GM18868 (cell line): ENCODE results near the gene HOXD3.

ENCODE experiments used
- ATAC-seq: cut with Tn5 transposase; IDR thresholded peaks from one replicate; pipeline ENCODE4 v1.9.1; 2021; ENCODE audit warnings: mild to moderate bottlenecking, moderate library complexity; ENCODE audit not compliant: unreplicated experiment

HOXD3 gene

GRCh38 chr2:176156807-176157498 is at the start of gene HOXD3:
Gene HOXD3, plus strand, starts transcription at chr2:176157307. Its CDS starts 11,808 bp downstream, at chr2:176169115.
- ATAC-seq: no peak

- no peak for ATAC-seq
Observed at GRCh38 chr2:176107731-176108181, 49.4 kb upstream of the HOXD3 start.

- ATAC-seq: no peak
Observed at GRCh38 chr2:176109192-176109901, 47.8 kb upstream of the HOXD3 start.

GRCh38 chr2:176109946-176110345 is 47.2 kb upstream of the HOXD3 start:
- ATAC-seq: no peak

GRCh38 chr2:176110415-176111308 is 46.4 kb upstream of the HOXD3 start:
- no peak for ATAC-seq

DNA sequence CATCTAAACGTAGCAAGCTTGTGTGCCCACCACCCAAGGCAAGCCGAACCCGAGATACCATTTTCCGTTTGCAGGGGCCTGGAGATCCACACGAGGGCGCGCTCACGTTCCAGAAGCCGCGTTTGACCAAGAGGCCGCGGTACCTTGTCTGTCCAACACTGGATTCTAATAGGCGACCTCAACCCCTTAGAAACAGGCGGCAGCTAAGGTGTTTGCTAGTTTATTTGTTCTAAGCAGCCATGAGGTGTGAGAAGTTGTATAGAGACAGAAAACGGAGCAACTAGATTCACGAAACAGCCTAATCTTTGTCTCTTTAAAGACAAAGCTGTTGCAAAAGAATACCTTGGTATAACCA is 45.8 kb upstream of the HOXD3 start:
- peak; percentile 61 for ATAC-seq

DNA sequence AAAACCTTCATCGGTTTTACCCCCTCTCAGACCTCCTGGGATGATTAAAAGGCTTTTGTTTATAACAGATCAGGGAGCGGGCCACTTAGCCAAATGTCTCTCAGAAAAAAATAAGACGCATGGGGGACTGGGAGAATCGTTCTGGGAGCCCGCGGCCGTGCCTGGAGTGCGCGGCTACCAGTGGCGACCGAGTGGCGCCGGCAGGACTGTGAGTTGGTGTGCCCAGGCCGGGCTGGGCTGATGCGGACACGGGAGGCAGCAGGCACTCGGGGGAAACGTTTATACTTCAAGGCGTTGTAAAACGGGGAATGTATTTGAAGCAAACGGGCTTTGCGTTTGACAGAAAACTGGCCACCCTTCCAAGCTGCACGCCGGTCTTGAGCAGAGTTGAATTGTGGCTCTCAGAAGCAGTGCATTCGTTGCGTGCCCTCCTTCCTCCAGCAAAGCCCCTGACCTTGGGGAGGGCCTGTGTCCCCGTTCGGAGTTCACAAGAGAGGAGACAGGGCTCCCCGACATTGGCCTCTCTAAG is 45.2 kb upstream of the HOXD3 start:
- no peak for ATAC-seq

- ATAC-seq: no peak
Observed at GRCh38 chr2:176112375-176113302, 44.5 kb upstream of the HOXD3 start.

- ATAC-seq: no peak
Observed at GRCh38 chr2:176114120-176114929, 42.8 kb upstream of the HOXD3 start.

- no peak for ATAC-seq
Observed at GRCh38 chr2:176114930-176115625, 42.0 kb upstream of the HOXD3 start.

GRCh38 chr2:176115883-176116813 is 41.0 kb upstream of the HOXD3 start, which contains the start of gene HOXD10:
Gene HOXD10, plus strand, starts transcription at chr2:176116778. Its CDS starts 56 bp downstream, at chr2:176116834.
- no peak for ATAC-seq

- ATAC-seq: no peak
Observed at GRCh38 chr2:176117162-176117822, 39.8 kb upstream of the HOXD3 start.

DNA sequence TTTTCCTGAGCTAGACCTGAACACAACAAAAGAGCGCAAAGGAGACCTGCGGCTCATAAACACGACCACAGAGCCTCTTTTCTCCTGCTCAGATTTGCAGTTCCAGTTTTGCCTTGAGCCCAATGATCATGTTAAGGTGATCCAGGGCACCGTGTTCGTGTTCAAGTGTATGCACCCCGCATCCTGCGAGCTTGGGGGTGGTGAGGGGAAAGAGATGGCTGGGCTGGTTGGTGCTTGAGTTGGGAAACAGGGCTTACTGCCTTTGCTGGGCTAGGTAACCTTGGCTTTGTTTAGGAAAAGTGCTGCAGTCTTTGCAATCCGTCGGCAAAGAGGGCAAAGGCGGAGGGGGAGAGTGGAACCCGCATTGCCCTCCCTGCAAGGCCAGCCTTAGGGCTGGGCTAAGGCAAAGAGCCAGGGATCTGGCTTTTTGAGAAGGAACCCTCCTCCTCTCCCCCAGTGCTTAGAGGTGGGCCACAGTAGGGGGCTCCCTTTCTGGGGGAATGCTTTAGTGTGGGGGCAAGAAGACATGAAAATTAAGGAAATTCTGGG is 39.2 kb upstream of the HOXD3 start:
- no peak for ATAC-seq

DNA sequence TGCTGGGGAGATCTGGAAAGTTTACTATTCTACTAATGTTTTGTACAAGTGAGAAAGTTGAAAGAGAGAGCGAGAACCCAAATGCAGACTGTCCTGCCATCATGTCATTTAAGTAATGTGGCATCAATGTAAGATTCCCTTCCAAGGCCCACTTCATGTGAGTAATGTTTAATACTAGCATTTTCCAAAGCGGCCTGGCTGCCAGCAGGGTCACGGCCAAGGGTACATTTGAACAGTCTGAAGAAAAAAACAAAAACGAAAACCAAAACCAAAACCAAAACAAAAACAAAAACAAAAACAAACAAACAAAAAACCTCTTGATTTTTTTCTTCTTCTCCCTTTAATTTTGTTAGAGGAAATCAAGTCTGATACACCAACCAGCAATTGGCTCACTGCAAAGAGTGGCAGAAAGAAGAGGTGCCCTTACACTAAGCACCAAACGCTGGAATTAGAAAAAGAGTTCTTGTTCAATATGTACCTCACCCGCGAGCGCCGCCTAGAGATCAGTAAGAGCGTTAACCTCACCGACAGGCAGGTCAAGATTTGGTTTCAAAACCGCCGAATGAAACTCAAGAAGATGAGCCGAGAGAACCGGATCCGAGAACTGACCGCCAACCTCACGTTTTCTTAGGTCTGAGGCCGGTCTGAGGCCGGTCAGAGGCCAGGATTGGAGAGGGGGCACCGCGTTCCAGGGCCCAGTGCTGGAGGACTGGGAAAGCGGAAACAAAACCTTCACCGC is 38.3 kb upstream of the HOXD3 start:
- no peak for ATAC-seq

DNA sequence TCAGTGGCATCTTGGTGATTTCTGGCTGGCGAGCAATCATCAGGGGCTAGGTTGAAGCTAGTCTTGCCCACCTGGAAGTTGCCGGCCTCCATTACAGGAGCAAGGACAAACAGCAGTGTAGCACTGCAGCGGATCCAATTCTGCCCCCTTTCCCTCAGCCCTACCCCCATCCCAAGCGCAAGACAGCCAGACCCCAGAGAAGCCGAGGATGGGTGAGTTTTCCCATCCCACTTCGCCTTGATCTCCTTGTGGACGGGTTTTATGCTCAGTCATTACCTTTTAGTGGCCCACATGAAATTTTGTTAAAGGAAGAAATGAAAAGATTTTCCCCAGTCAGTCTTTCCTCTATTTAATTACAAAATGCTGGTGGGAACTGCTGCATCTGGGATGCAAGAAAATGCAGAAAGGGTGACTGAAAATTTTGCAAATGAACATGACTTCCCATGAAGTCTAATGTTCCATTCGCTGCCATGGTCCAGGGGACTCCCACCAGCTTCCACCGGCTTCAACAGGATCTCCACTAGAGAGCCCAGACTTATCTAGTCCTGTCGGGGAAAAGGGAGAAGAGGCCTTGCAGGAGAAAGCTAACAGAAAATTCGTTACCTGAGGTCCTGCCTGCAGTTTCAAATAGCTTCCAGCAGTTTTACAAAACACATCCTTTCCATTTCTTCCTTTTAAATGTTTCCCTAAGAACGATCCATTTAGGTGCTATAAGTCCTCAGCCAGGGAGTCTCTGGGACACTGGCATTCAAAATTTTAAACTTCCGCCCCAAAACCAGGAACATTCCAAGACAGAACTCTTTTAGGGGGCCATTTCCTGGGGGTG is 36.5 kb upstream of the HOXD3 start:
- no peak for ATAC-seq
